Measurements from ENCODE around the gene PLA2G2C.
A peak's percentile ranks its signal among the peaks of the same experiment; 100 is the strongest.
"Not testable (repeated sequence)": the region's sequence is repeated elsewhere in the genome, so short reads cannot be mapped to it uniquely, and the experiment has no call there.

PLA2G2C gene

DNA sequence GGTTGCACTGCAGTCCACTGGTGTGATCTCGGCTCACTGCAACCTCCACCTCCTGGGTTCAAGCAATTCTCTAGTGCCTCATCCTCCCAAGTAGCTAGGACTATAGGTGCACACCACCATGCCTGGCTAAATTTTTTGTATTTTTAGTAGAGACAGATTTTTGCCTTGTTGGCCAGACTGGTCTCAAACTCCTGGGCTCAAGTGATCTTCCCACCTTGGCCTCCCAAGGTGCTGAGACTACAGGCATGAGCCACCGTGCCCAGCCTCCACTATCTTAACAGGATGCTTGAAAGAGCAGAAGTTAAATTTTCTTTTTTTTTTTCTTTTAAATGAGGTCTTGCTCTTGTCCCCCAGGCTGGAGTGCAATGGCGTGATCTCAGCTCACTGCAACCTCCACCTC is 55.8 kb downstream of the PLA2G2C start:
- not testable (repeated sequence) for DNase-seq (ENCODE audit: low read depth)

GRCh38 chr1:20126806-20127440 is 59.4 kb downstream of the PLA2G2C start:
- DNase-seq (ENCODE audit: low read depth), result no peak

- DNase-seq (ENCODE audit: low read depth), result no peak
Observed at GRCh38 chr1:20126041-20126805, 60.1 kb downstream of the PLA2G2C start.

DNA sequence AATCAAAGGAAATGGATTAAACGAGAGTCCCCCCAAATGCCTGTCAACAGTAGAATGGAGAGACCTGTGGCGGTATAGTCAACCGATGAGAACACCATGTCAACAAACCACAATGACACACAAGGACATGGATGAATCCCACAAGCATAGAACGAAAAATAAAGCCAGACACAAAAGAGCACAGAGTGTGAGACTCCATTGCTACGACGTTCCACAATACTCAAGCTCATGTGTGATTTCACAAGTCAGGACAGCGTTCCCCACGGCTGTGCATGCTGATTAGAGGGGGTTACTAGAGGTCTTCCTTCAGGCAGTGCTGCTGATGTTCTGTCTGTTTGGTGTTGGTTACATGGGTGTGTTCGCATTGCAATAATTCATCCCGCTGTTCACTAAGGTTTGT is 61.2 kb downstream of the PLA2G2C start:
- no peak for DNase-seq (ENCODE audit: low read depth)

DNA sequence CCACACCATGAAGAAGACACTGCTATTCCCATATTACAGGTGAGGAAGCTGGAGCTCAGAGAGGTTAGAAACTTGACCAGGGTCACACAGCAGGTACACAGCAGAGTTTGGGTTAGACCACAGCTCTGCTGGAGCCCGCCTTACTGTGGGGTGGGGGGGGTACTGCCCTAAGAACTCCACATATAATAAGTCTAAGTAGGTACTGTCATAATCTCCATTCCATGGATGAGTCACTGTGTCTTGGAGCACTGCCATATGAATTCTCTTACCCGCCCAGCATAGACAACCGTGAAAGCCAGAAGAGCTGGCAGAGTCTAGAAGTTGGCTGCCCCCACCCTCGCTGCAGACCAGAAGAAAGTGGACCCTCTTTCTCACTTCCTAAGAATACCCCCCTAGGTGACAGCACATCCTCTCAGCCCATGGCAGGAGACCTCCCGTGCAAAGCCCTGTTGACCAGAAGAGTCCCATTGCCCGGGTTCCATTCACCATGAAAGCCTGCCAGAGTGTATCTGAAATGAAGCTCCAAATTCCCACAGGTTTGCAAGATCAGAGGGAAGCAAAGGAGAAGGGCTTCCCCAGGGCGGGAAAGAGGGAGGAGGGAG is 61.8 kb downstream of the PLA2G2C start:
- peak; percentile 30 for DNase-seq (ENCODE audit: low read depth)

DNA sequence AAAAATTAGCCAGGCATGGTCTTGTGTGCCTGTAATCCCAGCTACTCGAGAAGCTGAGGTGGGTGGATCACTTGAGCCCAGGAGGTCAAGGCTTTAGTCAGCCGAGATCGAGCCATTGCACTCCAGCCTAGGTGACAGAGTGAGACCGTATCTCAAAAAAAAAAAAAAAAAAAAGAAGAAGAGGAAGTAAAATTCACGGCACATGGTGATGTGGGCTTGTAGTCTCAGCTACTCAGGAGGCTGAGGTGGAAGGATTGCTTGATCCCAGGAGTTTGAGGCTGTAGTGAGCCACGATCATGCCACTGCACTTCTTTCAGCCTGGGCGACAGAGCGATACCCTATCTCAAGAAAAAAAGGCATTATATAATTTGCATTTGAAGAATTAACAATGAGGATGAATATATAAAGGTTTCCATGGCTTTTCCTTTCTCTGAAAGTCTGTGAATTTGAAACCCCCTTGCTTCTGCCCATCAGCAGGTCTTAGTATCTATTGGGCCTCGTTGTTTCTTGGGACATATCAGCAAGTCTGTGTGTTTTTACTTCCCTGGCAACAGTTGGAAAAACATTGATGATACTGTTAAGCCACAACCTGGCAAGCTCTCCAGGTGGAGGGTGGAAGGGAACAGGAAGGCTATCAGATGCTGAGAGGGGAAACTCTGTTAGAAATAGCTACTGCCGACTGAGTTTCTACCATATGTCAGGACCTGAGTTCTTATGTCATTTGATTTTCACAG is 62.4 kb downstream of the PLA2G2C start:
- no peak for DNase-seq (ENCODE audit: low read depth)

- no peak for DNase-seq (ENCODE audit: low read depth)
Observed at GRCh38 chr1:20120796-20121195, 65.5 kb downstream of the PLA2G2C start.

DNA sequence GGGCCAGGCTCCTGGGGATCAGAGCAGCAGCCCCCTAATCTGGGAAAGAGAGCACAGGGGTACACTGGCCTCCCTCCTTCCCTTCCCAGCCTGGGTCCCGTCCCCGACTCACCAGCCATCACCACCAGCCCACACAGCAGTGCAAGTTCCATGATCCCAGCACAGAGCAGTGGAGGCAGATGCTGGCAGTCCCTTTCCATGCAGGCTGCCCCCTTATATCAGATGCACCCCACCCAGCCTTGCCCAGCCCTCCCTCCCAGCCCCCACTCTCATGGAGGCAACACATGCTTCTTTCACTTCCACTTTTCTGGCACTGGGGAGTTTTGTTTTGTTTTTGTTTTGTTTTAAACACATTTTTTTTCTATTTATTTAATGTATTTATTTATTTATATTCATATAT is 67.0 kb downstream of the PLA2G2C start, which contains the start of gene PLA2G2D:
TSS of gene PLA2G2D (minus strand) at position 190 of the 400 bp plus-strand sequence. CDS start at position 152, 38 bp downstream.
- DNase-seq (ENCODE audit: low read depth), result no peak

DNA sequence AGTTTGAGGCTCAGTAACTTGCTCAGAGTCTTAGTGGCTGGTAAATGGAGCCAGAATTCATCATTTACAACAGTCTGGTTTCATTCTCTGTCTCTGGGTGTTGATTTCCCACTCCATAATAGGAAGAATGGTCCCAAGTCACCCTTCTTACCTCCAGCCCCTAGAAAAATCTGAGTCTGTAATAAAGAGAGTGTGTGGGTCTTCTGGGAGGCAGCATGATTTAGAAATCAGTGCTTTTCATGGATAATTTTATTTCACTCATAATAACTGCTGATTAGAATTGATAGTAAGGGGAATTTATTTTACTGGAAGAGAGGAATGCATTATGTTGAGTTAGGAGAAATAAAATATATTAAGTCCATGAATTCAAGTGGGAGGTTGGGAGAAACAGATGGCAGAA is 69.1 kb downstream of the PLA2G2C start:
- no peak for DNase-seq (ENCODE audit: low read depth)

DNA sequence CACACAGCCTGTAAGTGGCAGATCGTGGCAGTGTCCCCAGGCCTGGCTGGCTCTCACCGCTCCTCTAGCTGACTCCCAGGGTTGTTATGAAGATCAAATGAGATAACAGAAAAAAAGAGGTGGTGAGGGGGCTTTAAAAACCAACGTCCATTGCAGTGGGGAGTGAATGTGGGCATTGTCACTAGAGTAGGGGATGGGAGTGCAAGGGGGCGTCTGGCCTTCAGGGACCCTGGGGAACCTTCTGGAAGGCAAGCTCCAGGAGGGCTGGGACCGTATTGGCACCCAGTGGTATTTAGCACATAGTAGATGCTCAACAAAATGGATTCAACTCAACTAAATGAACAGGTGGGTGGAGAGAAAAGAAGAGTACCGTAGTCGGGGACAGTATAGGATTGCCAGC is 70.4 kb downstream of the PLA2G2C start:
- DNase-seq (ENCODE audit: low read depth), result no peak

DNA sequence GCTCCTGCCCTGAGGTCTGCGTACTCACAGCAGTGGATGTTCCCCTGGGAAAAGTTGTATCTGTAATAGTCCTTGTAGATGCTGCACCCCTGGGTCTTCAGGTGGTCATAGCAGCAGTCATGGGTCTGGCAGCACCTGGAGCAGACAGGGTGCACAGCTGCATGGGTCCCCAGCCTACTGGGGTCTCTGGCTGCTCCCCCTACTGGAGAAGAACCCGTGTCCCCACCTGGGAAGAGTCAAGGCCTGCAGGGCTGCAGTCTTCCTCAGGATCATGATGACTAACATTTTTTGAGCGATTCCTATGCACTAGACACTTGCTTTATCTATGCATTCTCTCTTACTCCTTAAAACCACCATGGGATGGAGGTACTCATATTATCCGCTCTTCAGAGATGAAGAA is 70.8 kb downstream of the PLA2G2C start:
- DNase-seq (ENCODE audit: low read depth), result no peak

GRCh38 chr1:20114021-20114648 is 72.2 kb downstream of the PLA2G2C start:
- DNase-seq (ENCODE audit: low read depth), result no peak

Measured in fibroblast of gingiva (primary cell).